HL-60 (cell line): ENCODE results near the gene ZNF384.

Experiments
- DNase-seq, 2 experiments: peaks; one replicate each; pipeline ENCODE4 v3.0.0-alpha.2; 2010 to 2020; ENCODE audit warnings: low read depth in 1 of 2, low spot score in 1 of 2
- H3K27ac ChIP-seq: fragments of 250-450 bp; sonication (Bioruptor Pico); replicated peaks from 2 replicates; pipeline ENCODE4 v1.5.1; 2020; ENCODE audit warnings: mild to moderate bottlenecking, moderate library complexity
- H3K27me3 ChIP-seq: fragments of 250-450 bp; sonication (Bioruptor Pico); 2 replicates; pipeline ENCODE4 v1.5.1; 2021; ENCODE audit warnings: mild to moderate bottlenecking, moderate library complexity; ENCODE audit not compliant: insufficient read depth, poor library complexity, severe bottlenecking
- H3K4me3 ChIP-seq: replicated peaks from 2 replicates; pipeline ENCODE4 v1.5.1; 2011; ENCODE audit warnings: mild to moderate bottlenecking, control low read depth, low read length; ENCODE audit not compliant: insufficient read depth
- CTCF ChIP-seq: IDR thresholded peaks from one replicate; pipeline ENCODE4 v1.5.1; 2011; ENCODE audit warnings: low read length, control low read depth, inconsistent platforms; ENCODE audit not compliant: insufficient read depth
- GABPA ChIP-seq: IDR thresholded peaks from 2 replicates; pipeline ENCODE4 v1.6.1; 2012; ENCODE audit warnings: low read depth
- POLR2AphosphoS5 ChIP-seq: IDR thresholded peaks from 2 replicates; pipeline ENCODE4 v1.6.1; 2012; ENCODE audit warnings: low read depth
- REST ChIP-seq: IDR thresholded peaks from 2 replicates; pipeline ENCODE4 v1.6.1; 2012; ENCODE audit warnings: low read depth; ENCODE audit not compliant: insufficient replicate concordance
- SPI1 ChIP-seq: IDR thresholded peaks from 2 replicates; pipeline ENCODE4 v1.6.1; 2012; ENCODE audit warnings: low read depth, mild to moderate bottlenecking, borderline replicate concordance

The ZNF384 gene

GRCh38 chr12:6725350-6725749, 36.2 kb upstream of the ZNF384 start:
- no peak overlapping the region; the same call in 1 of the 2 replicates for H3K27ac ChIP-seq
- no peak overlapping the region for H3K4me3 ChIP-seq
- no peak for DNase-seq
- H3K27me3 ChIP-seq = no peaks in the 10 kb centered on the region
- no peak for TF ChIP-seq SPI1
- TF ChIP-seq REST = no peak
- no peak for TF ChIP-seq CTCF
- no peak for TF ChIP-seq GABPA
- TF ChIP-seq POLR2AphosphoS5 = no peak

- DNase-seq = peak; percentile 60 to 72
- Histone ChIP-seq H3K27ac (peak overlapping the region; percentile 89), H3K27me3 (no peaks in the 10 kb centered on the region), H3K4me3 (peak overlapping the region; percentile 51)
- TF ChIP-seq REST (no peak), GABPA (no peak), SPI1 (peak; percentile 81), POLR2AphosphoS5 (no peak; the same call in 1 of the 2 replicates), CTCF (no peak)
Measured at GRCh38 chr12:6724409-6724797, 35.2 kb upstream of the ZNF384 start.

- DNase-seq = peak; percentile 98 to 100
- Histone ChIP-seq H3K4me3 (peak within 1 kb of the TSS; percentile 51), H3K27ac (peak within 1 kb of the TSS; percentile 89), H3K27me3 (no peaks in the 10 kb centered on the region)
- TF ChIP-seq CTCF (no peak), SPI1 (peak; percentile 70; the same call in 1 of the 2 replicates), GABPA (peak; percentile 96), POLR2AphosphoS5 (peak; percentile 91), REST (peak; percentile 19)
Measured at GRCh38 chr12:6723607-6724408, 34.6 kb upstream of the ZNF384 start, which contains the start of gene COPS7A. Gene COPS7A (plus strand): TSS chr12:6724046. CDS start chr12:6724657, 611 bp downstream.
